ENCODE results near the gene SMPD3.
A peak's percentile ranks its signal among the peaks of the same experiment; 100 is the strongest.

SMPD3 gene

DNA sequence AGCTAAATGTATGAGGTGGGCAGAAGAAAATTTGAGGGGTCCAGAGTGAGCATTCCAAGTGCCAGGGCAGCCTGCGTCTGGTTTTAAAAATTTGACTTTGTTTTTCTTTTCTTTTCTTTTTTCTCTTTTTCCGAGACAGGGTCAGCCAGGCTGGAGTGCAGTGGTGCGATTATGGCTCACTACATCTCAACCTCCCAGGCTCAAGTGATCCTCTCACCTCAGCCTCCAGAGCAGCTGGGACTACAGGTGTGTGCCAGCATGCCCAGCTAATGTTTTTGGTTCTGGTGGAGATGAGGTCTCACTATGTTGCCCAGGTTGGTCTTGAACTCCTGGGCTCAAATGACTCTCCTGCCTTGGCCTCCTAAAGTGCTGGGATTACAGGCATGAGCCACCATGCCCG lies 15.6 kb downstream of the SMPD3 start:
- DNase-seq = no peak

DNA sequence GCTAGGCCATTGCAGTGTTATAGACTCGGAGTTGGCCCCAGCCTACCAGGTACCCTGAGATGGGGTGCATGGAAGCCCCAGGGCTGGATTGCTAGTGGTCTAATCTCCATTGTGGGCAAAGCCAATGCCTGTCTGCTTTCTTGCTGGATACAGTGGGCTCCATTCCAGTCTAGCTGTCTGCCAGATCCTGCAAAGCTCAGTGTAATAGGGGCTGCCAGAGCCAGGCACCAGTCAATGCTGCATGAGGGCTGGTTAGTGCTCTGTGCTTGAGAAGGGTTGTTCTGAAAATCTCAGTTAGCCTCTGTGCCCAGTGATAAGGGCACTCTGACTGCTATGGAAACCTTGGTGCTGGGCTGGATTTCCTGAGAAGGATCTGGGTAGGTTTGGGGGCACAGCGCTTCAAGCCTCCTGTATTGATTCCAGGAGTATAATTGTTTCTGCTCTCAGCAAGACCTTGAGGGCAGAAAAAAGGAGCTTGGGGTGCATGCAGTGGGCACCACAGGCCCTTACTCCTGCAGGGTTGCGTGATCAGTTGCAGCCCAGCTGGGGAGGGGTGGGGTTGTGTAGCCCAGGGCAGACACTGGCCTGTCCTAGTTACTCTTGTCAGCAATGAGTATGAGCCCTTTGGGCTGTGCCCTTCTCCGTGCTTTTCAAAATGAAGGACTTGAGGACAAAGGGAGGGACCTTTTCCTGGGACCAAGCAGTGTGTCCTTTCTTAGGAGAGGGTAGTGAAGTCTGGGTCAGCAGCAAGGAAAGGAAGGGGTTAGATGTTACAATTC lies 19.0 kb downstream of the SMPD3 start:
- no peak for DNase-seq

- no peak for DNase-seq
Measured at GRCh38 chr16:68427649-68428303, 20.5 kb downstream of the SMPD3 start.

- DNase-seq = no peak
Measured at GRCh38 chr16:68426347-68426652, 22.0 kb downstream of the SMPD3 start.

DNA sequence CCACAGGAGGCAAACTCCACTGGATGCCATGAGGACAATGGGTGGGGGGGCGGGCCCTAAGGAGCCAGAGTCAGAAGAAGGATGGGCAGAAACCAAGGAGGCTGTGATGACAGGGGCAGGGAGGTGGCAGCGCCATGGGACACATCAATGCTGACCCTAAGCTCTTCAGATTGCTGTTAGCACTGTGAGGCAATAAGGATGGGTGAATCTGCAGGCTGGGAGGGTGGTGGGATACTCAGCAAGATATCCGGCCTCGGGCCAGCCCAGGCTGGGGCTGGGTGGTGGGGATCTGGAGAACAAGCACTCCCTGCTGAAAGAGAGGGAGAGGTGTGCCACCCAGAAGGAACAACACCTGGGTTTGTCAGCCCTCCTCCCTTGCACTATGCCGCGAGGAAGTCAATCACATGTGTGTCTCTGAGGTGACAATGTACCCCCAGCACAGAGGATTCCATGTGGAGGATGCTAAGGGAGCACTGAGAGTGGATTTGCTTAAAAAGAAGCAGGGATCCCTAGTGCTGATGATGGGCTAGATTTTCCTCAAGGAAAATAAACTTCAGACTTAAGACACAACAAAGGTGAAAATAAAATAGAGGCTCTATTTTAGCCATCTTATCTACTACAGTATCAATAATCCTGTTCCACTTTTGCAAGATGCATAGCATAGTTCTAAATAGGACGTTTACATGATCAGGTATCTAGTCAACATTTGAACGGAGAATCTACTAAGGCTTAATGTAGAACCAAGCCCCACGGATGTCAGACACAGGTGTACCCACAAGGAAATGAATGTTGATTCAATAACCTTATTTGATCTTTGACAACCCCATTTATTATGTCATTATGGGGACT lies 22.6 kb downstream of the SMPD3 start:
- no peak for DNase-seq

- DNase-seq = no peak
Measured at GRCh38 chr16:68423771-68424170, 24.5 kb downstream of the SMPD3 start.

DNA sequence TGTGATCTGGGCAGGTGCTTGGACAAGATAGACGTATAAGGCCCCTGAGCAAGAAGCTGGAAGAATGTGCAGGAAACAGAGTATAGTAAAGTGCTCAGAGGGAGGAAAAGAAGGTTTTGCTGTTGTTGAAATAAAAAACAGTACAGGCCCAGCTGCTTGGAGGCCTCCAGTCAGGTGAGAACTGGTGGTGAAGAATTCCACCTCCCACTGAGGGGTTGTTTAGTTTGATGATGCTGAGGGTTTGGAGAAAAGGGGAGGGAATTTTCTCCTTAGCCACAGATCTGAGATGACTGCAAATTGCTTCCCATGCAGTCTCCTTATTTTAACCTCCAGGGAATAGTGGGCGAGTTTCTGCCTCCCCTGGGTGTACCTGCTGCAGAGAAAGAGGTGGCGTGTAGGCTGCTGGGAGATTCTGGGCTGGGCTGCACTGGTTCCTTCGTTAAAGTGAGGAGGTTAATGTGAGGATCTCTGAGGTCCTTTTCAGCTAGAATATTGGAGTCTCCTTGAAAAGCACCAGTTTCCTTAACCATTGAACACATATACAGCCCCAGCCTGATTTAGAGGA lies 25.8 kb downstream of the SMPD3 start:
- DNase-seq = no peak

GRCh38 chr16:68421076-68421475 lies 27.2 kb downstream of the SMPD3 start:
- no peak for DNase-seq

GRCh38 chr16:68420366-68420942 lies 27.9 kb downstream of the SMPD3 start:
- no peak for DNase-seq

GRCh38 chr16:68417711-68418301 lies 30.5 kb downstream of the SMPD3 start:
- no peak for DNase-seq

- DNase-seq = no peak
Measured at GRCh38 chr16:68416057-68417046, 32.0 kb downstream of the SMPD3 start.

DNA sequence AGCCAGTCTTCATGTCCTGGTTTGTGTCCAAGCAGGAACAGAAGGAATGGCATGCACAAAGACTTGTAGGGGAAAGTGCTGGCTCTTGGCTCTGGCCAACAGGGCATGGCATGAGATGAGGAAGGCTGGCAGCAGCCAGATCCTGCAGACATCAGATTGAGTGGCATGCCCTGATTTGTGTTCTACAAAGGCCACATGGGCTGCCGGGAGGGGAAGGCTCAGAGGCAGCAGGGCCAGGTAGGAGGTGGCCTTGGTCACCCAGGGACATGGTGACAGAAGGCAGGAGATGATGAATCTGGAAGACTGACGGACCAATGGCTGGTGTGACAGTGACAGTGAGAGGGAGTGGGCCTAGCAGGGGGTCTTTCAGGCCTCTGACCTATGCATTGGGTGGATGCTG lies 33.7 kb downstream of the SMPD3 start:
- no peak for DNase-seq

DNA sequence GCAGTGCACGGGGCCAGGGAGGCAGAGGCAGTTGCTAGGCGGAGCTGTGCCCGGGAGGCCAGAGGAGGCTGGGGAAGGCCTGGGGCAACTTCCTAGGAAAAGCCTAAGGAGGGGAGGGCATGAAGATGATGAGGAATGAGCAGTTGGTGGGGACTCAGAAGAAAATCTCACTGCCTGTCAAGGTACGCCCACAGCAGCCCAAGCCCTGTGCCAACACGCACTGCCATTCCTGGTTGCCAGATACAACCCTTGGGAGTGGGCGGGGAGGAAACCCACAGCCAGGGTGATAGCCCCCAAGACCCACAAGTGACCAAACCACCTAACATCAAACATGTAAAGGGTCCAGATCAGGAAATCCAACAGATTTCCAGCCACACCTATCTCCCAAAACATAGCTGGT lies 36.2 kb downstream of the SMPD3 start:
- no peak for DNase-seq

DNA sequence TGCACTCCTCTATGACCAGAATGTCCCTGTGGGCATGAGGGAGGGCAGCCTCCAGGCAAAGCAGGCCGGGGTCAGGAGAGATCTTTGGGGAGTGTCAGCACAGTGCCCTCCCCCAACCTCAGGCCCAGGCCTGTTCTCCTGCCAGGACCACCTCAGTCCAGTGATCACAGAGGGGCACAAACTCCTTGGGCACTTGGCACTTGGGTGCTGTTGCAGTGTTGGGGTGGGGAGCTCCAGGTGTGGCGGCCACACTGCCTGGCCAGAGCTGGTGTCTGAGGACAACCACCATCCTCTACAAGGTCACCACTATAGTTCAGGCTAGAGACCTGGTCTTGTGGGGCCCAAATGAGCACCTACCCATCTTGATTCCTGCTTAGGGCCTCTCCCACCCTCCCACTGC lies 37.2 kb downstream of the SMPD3 start:
- no peak for DNase-seq

DNA sequence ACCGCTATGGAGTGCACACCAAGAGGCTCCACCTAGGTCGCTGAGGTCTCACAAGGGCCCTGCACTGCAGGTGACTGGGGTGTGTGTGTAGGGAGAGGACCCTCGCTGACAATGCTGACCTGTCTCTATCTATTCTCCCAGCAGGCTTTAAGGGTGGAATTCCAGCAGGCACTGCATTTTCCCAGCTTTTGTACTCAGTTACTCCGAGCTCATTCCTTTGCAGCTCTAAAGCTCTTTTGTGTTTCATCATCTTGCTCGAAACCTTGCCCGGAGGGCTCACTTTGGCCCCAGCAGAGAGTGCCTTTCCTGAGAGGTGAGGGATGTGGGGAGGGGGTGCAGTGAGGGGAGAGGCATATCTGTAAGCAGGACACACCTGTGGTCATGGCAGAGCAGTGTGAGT lies 39.3 kb downstream of the SMPD3 start:
- DNase-seq = no peak

- no peak for DNase-seq
Measured at GRCh38 chr16:68408428-68408827, 39.9 kb downstream of the SMPD3 start.

- DNase-seq = peak; percentile 57
Measured at GRCh38 chr16:68406458-68407152, 41.7 kb downstream of the SMPD3 start.

GRCh38 chr16:68404736-68405345 lies 43.5 kb downstream of the SMPD3 start:
- no peak for DNase-seq

GRCh38 chr16:68403704-68404103 lies 44.6 kb downstream of the SMPD3 start:
- no peak for DNase-seq

GRCh38 chr16:68403177-68403576 lies 45.1 kb downstream of the SMPD3 start:
- DNase-seq = no peak

GRCh38 chr16:68402748-68403040 lies 45.6 kb downstream of the SMPD3 start:
- DNase-seq = no peak

Measured in left hindlimb (tissue), 1 donor.